Activated CD8-positive, alpha-beta T cell treated with anti-CD3 and anti-CD28 coated beads, Interleukin-2, amount 10 ng/mL, durations not matched to agents 7 days and 5 days (primary cell): ENCODE data around the gene FUCA1. TPM values are rescaled to one million over a fixed set of nuclear protein-coding genes. Genes with fewer than 3 reads are reported as not detected.

Experiments
- ATAC-seq: fragments of 150-1000 bp; cut with Tn5 transposase; one replicate; pipeline ENCODE4 v1.10.0; 2021; ENCODE audit warnings: moderate library complexity
- CTCF ChIA-PET: fragments of 350-600 bp; sonication (Branson Sonifier 250); formaldehyde crosslinking; loops from one replicate; lab custom pipeline; 2021; ENCODE audit warnings: antibody characterized with exemption; lab: Charles Lee
- POLR2A ChIA-PET: fragments of 350-600 bp; sonication (Branson Sonifier 250); formaldehyde crosslinking; loops from one replicate; lab custom pipeline; 2021; ENCODE audit warnings: antibody characterized with exemption; lab: Charles Lee
- DNase-seq: peaks from one replicate; pipeline ENCODE4 v3.0.0-alpha.2; 2020
- H3K27ac Mint-ChIP-seq: one replicate; pipeline ENCODE4 v1.8.0; 2021; ENCODE audit warnings: mild to moderate bottlenecking, mixed read lengths
- H3K27me3 Mint-ChIP-seq: one replicate; pipeline ENCODE4 v1.8.0; 2021; ENCODE audit warnings: low read depth, mixed read lengths
- H3K36me3 Mint-ChIP-seq: one replicate; pipeline ENCODE4 v1.8.0; 2021; ENCODE audit warnings: low read depth, mixed read lengths
- H3K4me1 Mint-ChIP-seq: one replicate; pipeline ENCODE4 v1.8.0; 2021; ENCODE audit warnings: low read depth, mixed read lengths
- H3K4me3 Mint-ChIP-seq: one replicate; pipeline ENCODE4 v1.8.0; 2021; ENCODE audit warnings: mild to moderate bottlenecking, mixed read lengths
- H3K9me3 Mint-ChIP-seq: one replicate; pipeline ENCODE4 v1.8.0; 2022; ENCODE audit warnings: mixed read lengths; ENCODE audit not compliant: insufficient read depth
- total RNA-seq, 2 experiments: library from RNA; stranded (reverse); gene quantifications; one replicate each; pipeline ENCODE4 v1.2.3, GENCODE V29; 2021

Gene FUCA1
- total RNA-seq: 1 to 10 TPM; 7.1 to 7.3 TPM

DNA sequence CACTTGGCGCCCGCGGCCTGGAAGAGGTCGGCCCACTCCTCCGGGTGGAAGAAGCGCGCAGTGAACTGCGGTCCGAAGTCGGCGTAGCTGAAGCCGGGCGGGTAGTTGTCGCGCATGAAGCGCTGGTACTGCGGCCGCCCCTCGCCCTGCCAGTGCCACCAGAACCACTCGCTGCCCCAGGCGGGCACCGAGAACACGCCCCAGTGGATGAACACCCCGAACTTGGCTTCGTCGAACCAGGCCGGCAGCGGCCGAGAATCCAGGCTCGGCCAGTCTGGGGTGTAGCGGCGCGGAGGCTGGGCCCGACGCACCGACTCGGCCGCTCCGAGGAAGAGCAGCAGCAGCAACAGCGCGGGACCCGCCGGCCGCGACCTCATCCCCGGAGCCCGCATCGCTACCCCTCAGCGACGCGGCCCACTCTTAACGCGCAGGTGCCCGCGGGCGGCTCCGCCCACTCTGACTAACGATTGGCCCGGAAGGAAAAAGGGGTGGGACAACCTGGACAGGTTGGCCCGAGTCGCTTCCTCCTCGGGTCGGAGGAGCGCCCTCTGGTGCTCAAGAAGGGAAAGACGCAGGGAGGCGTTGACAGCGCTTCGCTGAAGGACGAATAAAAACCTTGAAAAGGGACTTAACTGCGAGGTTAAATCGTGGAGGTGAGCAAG is at the start of gene FUCA1:
Gene FUCA1, minus strand, starts transcription at position 396 of the 662 bp plus-strand sequence. Its CDS starts 4 bp downstream, at position 392.
- POLR2A ChIA-PET: no interaction called here

DNA sequence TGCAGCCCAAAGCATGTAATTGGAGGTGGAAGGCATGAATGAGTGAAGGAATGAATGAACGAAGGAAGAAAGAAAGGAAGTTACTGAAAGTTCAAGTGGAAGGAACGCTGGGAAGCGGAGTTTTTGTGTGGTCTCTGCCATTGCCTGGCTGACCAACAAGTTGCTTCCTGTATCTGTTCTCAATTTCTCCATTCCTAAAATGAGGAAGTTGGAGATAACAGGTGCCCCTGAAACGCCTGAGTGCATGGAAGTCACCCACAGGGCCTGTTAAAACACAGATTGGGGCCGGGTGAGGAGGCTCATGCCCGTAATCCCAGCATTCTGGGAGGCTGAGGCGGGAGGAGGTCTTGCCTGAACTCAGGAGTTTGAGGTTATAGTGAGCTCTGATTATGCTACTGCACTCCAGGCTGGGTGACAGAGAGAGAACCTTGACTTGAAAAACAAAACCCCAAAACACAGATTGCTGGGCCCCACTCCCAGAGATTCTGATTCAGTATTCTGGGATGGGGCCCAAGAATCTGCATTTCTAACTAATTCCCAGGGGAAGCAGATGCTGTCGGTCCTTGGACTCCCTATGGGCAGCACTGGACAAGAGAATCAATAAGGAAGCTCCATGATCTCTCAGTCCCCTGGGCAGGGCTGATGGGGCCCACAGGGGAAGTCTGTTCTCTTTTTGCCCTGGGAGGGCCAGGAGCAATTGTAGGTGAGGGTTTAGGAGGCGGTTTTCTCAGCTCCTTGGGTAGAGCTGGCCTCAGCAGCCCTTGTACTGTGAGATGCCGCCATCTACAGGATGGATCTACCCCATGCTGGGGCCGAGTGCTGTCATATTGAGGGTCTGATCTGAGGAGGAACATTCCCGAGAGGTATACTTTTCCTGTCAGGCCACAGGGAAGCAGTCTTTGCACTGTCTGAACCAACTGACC is 48.4 kb upstream of the FUCA1 start:
- no peak overlapping the region for H3K4me3 Mint-ChIP-seq
- ATAC-seq (peak; percentile 93), DNase-seq (peak; percentile 84)
- CTCF ChIA-PET: interaction anchor here (0.6 to 4.0 kb wide), 43 partner anchors 8 to 279 kb away, joined by 3 to 131 read pairs (median 6); partner anchors contain the start of genes FUCA1, GALE, HMGCL and LYPLA2
- H3K27me3 Mint-ChIP-seq: no peaks in the 10 kb centered on the region
- H3K36me3 Mint-ChIP-seq: no peaks in the 10 kb centered on the region
- no peaks in the 10 kb centered on the region for H3K9me3 Mint-ChIP-seq
- POLR2A ChIA-PET: interaction anchor here (0.8 to 1.4 kb wide), 2 partner anchors 99 to 115 kb away, joined by 3 to 4 read pairs; no protein-coding TSS in a partner anchor
- peak overlapping the region; percentile 5 for H3K27ac Mint-ChIP-seq
- peaks cover 49% of the 10 kb centered on the region for H3K4me1 Mint-ChIP-seq

More for the DNA sequence above, at the start of gene FUCA1:
- Mint-ChIP-seq H3K4me3 (peak within 1 kb of the TSS; percentile 78), H3K4me1 (peaks cover 34% of the 10 kb centered on the region), H3K9me3 (no peaks in the 10 kb centered on the region), H3K36me3 (peaks cover 3% of the 10 kb centered on the region), H3K27me3 (peaks cover 8% of the 10 kb centered on the region), H3K27ac (peak within 1 kb of the TSS; percentile 63)
- DNase-seq (peak; percentile 96), ATAC-seq (peak; percentile 100)
- CTCF ChIA-PET: interaction anchor here (0.8 to 4.1 kb wide), 6 partner anchors 43 to 96 kb away, joined by 3 to 25 read pairs (median 4); no protein-coding TSS in a partner anchor

GRCh38 chr1:23915466-23915865 is 47.4 kb upstream of the FUCA1 start:
- H3K4me3 Mint-ChIP-seq: no peak overlapping the region
- CTCF ChIA-PET: interaction anchor here (0.8 to 4.0 kb wide), 11 partner anchors 13 to 145 kb away, joined by 3 to 131 read pairs (median 9); partner anchors contain the start of genes GALE, LYPLA2 and PITHD1
- DNase-seq (no peak), ATAC-seq (no peak)
- peaks cover 59% of the 10 kb centered on the region for H3K4me1 Mint-ChIP-seq
- peaks cover 6% of the 10 kb centered on the region for H3K36me3 Mint-ChIP-seq
- H3K27me3 Mint-ChIP-seq: no peaks in the 10 kb centered on the region
- no peaks in the 10 kb centered on the region for H3K9me3 Mint-ChIP-seq
- H3K27ac Mint-ChIP-seq: no peak overlapping the region
- POLR2A ChIA-PET: interaction anchor here (1.4 kb wide), 1 partner anchor 114 kb away, joined by 3 read pairs; no protein-coding TSS in a partner anchor

DNA sequence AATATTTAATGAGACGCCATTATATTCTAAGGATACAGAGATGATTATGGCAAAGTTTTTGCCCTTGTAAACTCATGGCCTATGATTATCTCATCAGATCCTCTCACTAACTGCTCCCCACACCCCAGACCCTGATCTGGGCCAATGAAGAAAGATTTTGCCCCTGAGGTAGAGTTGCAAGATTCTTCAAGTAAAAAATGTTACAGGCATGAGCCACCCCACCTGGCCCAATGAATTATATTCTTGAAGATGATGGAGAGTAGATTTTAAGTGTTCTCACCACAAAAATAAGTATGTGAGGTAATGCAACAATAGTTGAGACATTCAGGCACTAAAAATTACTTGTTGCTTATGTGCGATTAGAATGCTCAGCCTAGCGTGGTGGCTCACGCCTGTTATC is 46.8 kb upstream of the FUCA1 start:
- H3K27ac Mint-ChIP-seq: peak overlapping the region; percentile 30
- DNase-seq (no peak), ATAC-seq (no peak)
- peaks cover 9% of the 10 kb centered on the region for H3K36me3 Mint-ChIP-seq
- H3K9me3 Mint-ChIP-seq: no peaks in the 10 kb centered on the region
- peaks cover 64% of the 10 kb centered on the region for H3K4me1 Mint-ChIP-seq
- POLR2A ChIA-PET: no interaction called here
- CTCF ChIA-PET: interaction anchor here (0.8 to 4.0 kb wide), 7 partner anchors 44 to 144 kb away, joined by 3 to 131 read pairs (median 23); partner anchors contain the start of genes GALE, LYPLA2 and PITHD1
- no peak overlapping the region for H3K4me3 Mint-ChIP-seq
- no peaks in the 10 kb centered on the region for H3K27me3 Mint-ChIP-seq

DNA sequence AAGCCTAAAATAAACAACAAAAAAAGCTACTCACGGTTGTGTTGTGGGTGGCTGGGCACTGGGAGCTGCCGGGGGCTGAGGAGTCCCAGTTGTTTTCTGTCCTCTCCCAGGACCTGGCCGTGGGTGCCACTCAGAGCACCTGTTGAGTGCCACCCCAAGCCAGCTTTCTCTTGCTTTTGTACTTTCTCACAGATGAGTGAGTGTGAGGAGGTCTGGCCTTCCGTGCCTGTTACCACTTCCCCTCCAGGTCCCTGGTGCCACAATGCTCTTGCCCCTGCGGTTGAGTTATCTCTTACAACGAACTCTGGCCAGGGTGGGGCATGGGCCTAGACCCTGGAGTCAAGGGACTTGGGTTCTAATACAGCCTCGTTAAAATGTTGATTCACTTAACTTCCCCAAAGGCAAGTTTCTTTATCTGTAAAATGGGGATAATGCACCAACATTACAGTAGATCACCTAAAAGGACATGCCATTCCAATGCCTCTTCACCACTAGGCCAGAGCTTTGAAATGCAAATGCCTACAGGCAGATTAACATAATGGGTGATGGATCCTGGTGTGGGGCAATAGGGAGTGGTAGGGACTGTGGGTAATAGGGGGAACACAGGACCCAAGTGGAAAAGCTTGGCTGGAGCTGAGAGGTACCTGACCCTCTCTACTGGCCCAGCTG is 45.3 kb upstream of the FUCA1 start, which contains the start of gene CNR2:
Gene CNR2, minus strand, starts transcription at position 151 of the 669 bp plus-strand sequence. CDS start 37,745 bp downstream, outside the sequence.
- DNase-seq: peak; percentile 63
- peak within 1 kb of the TSS; percentile 76 for H3K4me3 Mint-ChIP-seq
- H3K27me3 Mint-ChIP-seq: no peaks in the 10 kb centered on the region
- H3K36me3 Mint-ChIP-seq: peaks cover 19% of the 10 kb centered on the region
- ATAC-seq: peak; percentile 19
- H3K27ac Mint-ChIP-seq: peak within 1 kb of the TSS; percentile 88
- ChIA-PET CTCF (interaction anchor here (0.5 to 1.9 kb wide), 6 partner anchors 45 to 141 kb away, joined by 3 to 19 read pairs (median 3); no protein-coding TSS in a partner anchor), POLR2A (interaction anchor here (0.8 to 1.6 kb wide), 3 partner anchors 12 to 222 kb away, joined by 3 to 4 read pairs (median 3); partner anchors contain the start of gene RPL11)
- no peaks in the 10 kb centered on the region for H3K9me3 Mint-ChIP-seq
- peaks cover 76% of the 10 kb centered on the region for H3K4me1 Mint-ChIP-seq

DNA sequence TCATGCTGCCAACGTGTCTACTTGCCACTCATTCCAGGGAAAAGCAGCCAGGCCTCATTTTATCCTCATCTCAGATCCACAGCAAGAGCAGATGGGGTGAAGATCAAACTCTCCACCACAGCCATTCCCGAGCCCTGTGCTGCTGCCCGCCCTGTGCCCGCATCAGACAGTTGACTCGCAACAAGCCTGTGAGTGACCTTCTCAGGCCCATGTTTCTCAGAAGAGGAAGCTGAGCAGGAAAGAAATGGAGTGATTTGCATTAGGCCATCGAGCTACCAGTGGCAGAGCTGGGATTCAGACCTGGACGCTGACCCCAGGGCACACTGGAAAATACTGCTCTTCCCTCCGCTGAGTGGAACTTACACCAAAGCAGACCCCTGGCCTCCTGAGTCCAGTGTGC is 43.8 kb upstream of the FUCA1 start:
- CTCF ChIA-PET: interaction anchor here (1.1 to 3.9 kb wide), 3 partner anchors 44 to 140 kb away, joined by 3 to 26 read pairs (median 12); partner anchors contain the start of gene FUCA1
- Mint-ChIP-seq H3K4me3 (peak overlapping the region; percentile 76), H3K27me3 (no peaks in the 10 kb centered on the region), H3K27ac (peak overlapping the region; percentile 88), H3K36me3 (peaks cover 19% of the 10 kb centered on the region), H3K9me3 (no peaks in the 10 kb centered on the region), H3K4me1 (peaks cover 82% of the 10 kb centered on the region)
- POLR2A ChIA-PET: interaction anchor here (0.8 kb wide), 1 partner anchor 48 kb away, joined by 3 read pairs; the partner anchor contains the start of gene PNRC2
- ATAC-seq (no peak), DNase-seq (no peak)

DNA sequence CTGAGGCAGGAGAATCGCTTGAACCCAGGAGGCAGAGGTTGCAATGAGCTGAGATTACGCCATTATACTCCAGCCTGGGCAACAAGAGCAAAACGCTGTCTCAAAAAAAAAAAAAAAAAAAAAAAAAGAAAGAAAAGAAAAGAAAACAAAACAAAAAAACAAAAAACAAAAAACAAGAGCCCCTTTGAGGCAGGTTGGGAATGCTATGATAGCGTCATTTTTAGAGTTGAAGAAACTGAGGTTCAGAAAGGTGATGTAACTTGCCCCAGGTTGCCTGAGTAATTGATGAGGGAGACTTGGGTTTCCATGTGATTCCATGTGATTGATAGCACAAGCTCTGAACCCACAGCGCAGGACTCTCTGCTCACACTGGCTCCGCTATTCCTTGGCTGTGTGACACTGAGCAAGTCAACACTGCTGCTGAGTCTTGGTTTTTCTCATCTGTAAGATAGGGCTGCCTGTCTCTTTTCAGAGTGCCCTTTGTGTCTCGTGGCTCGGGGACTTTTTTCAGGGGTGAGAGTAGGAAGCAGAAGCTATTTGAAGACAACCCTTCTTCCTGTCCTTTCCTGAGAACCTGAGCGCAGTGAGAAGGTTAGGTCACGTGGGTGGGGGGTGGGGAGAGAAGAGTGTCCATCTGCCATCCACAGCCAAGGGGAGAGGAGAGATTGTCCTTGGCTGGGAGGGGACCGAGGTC is 42.6 kb upstream of the FUCA1 start:
- Mint-ChIP-seq H3K27me3 (no peaks in the 10 kb centered on the region), H3K9me3 (no peaks in the 10 kb centered on the region), H3K36me3 (peaks cover 21% of the 10 kb centered on the region), H3K4me3 (peak overlapping the region; percentile 76), H3K27ac (peak overlapping the region; percentile 84), H3K4me1 (peaks cover 78% of the 10 kb centered on the region)
- POLR2A ChIA-PET: interaction anchor here (1.0 to 2.2 kb wide), 3 partner anchors 48 to 133 kb away, joined by 3 to 7 read pairs (median 6); partner anchors contain the start of genes PITHD1 and PNRC2
- DNase-seq (peak; percentile 37), ATAC-seq (no peak)
- CTCF ChIA-PET: interaction anchor here (0.8 to 3.9 kb wide), 6 partner anchors 41 to 212 kb away, joined by 3 to 26 read pairs (median 4); partner anchors contain the start of gene FUCA1

- H3K27ac Mint-ChIP-seq: peak overlapping the region; percentile 49
- H3K4me3 Mint-ChIP-seq: peak overlapping the region; percentile 58
- H3K27me3 Mint-ChIP-seq: no peaks in the 10 kb centered on the region
- ChIA-PET POLR2A (interaction anchor here (0.6 to 2.2 kb wide), 4 partner anchors 13 to 132 kb away, joined by 3 to 7 read pairs (median 6); partner anchors contain the start of genes PITHD1 and PNRC2), CTCF (interaction anchor here (0.8 to 3.9 kb wide), 6 partner anchors 9 to 211 kb away, joined by 3 to 26 read pairs (median 4); no protein-coding TSS in a partner anchor)
- H3K9me3 Mint-ChIP-seq: no peaks in the 10 kb centered on the region
- ATAC-seq (no peak), DNase-seq (no peak)
- peaks cover 82% of the 10 kb centered on the region for H3K4me1 Mint-ChIP-seq
- H3K36me3 Mint-ChIP-seq: peaks cover 21% of the 10 kb centered on the region
These were observed 42.1 kb upstream of the FUCA1 start for GRCh38 chr1:23910144-23910543.

DNA sequence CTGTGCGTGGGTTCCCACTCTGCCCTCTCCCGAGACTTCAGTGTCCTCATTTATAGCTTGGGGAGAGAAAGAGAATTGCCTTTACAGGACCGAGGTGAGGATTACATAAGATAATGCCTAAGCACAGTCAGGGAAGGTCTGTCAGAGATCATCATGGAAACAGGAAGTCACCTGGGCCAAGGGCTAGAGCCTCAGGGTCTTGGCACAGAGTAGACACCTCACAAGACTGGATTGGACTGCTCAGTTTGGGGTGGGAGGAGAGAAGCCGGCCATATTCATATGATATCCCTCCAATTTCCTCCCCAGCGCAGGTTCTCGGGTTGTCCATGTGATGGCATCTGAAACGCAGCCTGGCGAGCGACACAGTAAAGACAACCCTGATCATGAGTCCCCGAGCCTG is 41.3 kb upstream of the FUCA1 start:
- Mint-ChIP-seq H3K4me1 (peaks cover 86% of the 10 kb centered on the region), H3K4me3 (peak overlapping the region; percentile 57), H3K9me3 (no peaks in the 10 kb centered on the region), H3K36me3 (peaks cover 25% of the 10 kb centered on the region), H3K27ac (peak overlapping the region; percentile 90), H3K27me3 (no peaks in the 10 kb centered on the region)
- peak; percentile 31 for ATAC-seq
- ChIA-PET POLR2A (interaction anchor here (0.6 to 2.2 kb wide), 4 partner anchors 12 to 131 kb away, joined by 3 to 9 read pairs (median 6); partner anchors contain the start of genes PITHD1 and PNRC2), CTCF (interaction anchor here (0.8 to 3.9 kb wide), 4 partner anchors 8 to 138 kb away, joined by 3 to 26 read pairs (median 5); no protein-coding TSS in a partner anchor)
- peak; percentile 49 for DNase-seq
